ENCODE data around the gene OR4F6.
"Not testable (repeated sequence)": the region's sequence is repeated elsewhere in the genome, so short reads cannot be mapped to it uniquely, and the experiment has no call there.

The OR4F6 gene

GRCh38 chr15:101803209-101803608 is at the start of gene OR4F6:
Gene OR4F6 (plus strand): TSS chr15:101803509. CDS start chr15:101805720, 2,211 bp downstream.
- DNase-seq: no peak

- not testable (repeated sequence) for DNase-seq
These were observed 38.5 kb upstream of the OR4F6 start for GRCh38 chr15:101764669-101765339.

GRCh38 chr15:101765340-101765671 is 38.0 kb upstream of the OR4F6 start:
- DNase-seq: not testable (repeated sequence)

GRCh38 chr15:101765772-101766456 is 37.4 kb upstream of the OR4F6 start:
- no peak for DNase-seq

- not testable (repeated sequence) for DNase-seq
These were observed 36.1 kb upstream of the OR4F6 start for GRCh38 chr15:101767083-101767640.

- DNase-seq: no peak
These were observed 30.4 kb upstream of the OR4F6 start for GRCh38 chr15:101772921-101773320.

- no peak for DNase-seq
These were observed 29.7 kb upstream of the OR4F6 start for GRCh38 chr15:101773496-101774100.

GRCh38 chr15:101775136-101775535 is 28.2 kb upstream of the OR4F6 start:
- no peak for DNase-seq

GRCh38 chr15:101778576-101778975 is 24.7 kb upstream of the OR4F6 start:
- not testable (repeated sequence) for DNase-seq

- DNase-seq: not testable (repeated sequence)
These were observed 23.1 kb upstream of the OR4F6 start for GRCh38 chr15:101780225-101780624.

- DNase-seq: no peak
These were observed 21.4 kb upstream of the OR4F6 start for GRCh38 chr15:101781928-101782327.

- DNase-seq: no peak
These were observed 18.7 kb upstream of the OR4F6 start for GRCh38 chr15:101784644-101785043.

- DNase-seq: not testable (repeated sequence)
These were observed 16.9 kb upstream of the OR4F6 start for GRCh38 chr15:101786422-101786821.

GRCh38 chr15:101788001-101788400 is 15.3 kb upstream of the OR4F6 start:
- DNase-seq: not testable (repeated sequence)

- DNase-seq: not testable (repeated sequence)
These were observed 14.6 kb upstream of the OR4F6 start for GRCh38 chr15:101788503-101789269.

- DNase-seq: not testable (repeated sequence)
These were observed 12.6 kb upstream of the OR4F6 start for GRCh38 chr15:101790748-101791147.

- not testable (repeated sequence) for DNase-seq
These were observed 9.3 kb upstream of the OR4F6 start for GRCh38 chr15:101793981-101794380.

- DNase-seq: no peak
These were observed 7.9 kb upstream of the OR4F6 start for GRCh38 chr15:101795455-101795854.

GRCh38 chr15:101799665-101800064 is 3.6 kb upstream of the OR4F6 start:
- DNase-seq: no peak

- no peak for DNase-seq
These were observed 2.3 kb upstream of the OR4F6 start for GRCh38 chr15:101801048-101801447.

GRCh38 chr15:101803676-101804075 is 367 bp downstream of the OR4F6 start:
- no peak for DNase-seq

GRCh38 chr15:101804375-101804774 is 1.1 kb downstream of the OR4F6 start:
- no peak for DNase-seq

- no peak for DNase-seq
These were observed 1.6 kb downstream of the OR4F6 start for GRCh38 chr15:101804941-101805340.
